ENCODE results near the gene NPR3.

Gene NPR3

DNA sequence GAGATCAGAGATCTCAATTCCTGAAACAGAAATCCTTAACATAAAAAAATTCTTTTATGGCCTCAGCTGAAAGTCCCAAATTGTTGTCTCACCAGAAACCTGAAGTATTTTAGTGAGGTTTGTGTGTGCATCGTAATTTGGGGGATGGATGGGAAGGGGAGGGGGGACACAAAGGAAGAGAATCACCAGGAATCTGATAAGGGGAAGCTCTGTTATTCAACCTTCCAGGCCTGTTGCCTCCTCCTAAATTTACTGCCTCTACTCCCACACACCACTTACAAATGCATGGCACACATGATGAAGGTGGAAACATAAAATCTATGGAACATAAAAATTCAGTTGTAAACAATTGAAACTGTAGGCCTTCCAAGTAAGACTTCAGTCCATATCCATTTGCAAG lies 97.7 kb downstream of the NPR3 start:
- no peak for DNase-seq (ENCODE audit: low read depth)

DNA sequence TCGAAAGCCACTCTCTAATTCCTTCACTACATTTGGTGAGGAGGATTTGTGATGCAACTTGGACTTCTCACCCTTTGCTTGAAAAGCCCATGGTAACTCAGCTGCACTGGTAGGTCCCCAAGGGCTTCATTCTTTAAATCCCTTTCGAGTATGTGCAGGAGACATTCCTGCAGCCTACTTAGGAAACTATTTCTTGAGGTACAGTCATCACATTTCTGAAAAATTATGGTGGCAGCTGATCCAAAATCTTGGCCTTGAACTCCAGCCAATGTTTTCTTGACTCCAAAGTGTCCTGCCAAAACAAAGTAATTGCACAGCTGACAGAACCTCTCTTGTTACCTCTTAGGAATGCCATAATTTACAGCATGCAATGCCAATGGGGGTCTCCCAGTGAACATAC lies 99.7 kb downstream of the NPR3 start:
- DNase-seq (ENCODE audit: low read depth): no peak

DNA sequence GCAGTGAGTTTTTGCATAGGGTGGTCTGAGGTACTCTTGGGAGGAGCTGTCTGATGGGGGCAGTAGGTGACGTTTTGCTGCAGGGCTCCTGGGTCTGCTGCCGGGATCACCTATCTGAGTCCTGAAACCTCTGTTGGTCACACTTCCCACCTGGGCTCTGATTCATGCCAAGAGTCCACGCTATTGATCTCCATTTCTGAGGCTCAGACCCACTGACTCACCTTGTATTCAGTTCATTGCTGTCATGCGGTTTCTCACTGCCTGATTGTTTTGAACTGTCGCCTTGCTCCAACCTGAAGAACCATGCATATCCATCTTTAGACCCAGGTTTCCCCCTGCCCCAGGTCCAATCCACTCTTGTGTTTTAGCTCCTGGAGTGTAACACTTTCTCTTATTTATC lies 101.3 kb downstream of the NPR3 start:
- DNase-seq (ENCODE audit: low read depth): no peak

DNA sequence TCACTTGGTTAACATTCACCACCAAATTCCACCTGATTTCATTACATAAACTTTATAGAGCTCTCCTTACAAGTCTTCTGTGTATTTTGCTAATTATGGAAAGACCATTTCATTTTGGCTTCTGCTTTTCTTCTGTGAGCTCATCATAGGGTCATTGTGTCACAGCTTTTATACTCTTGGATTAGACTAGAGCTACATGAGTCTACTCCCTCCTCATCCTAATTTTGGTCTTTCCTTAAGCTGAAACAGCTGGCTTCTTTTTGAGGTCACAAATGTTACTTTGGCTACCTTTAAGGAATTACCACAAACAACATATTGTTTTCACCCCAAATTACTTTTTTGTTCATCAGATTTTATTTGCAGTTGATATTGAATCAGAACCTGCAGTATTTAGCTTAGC lies 103.0 kb downstream of the NPR3 start:
- DNase-seq (ENCODE audit: low read depth): no peak

DNA sequence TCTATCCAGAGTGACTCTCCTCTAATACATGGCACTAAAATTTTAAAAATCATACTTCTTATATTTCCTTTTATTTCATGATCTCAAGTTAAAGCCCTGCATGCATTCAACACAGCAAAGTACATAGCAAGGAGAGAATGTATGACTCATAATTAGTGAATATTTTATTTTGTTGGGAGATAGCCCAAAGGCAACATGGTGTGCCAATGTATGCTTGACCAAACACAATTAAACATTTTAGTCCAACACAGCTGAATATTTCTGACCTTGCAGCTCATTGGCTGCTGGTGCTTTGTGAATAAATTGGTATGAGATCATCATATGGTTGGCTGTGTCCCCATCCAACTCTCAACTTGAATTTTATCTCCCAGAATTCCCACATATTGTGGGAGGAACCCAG lies 103.5 kb downstream of the NPR3 start:
- no peak for DNase-seq (ENCODE audit: low read depth)

DNA sequence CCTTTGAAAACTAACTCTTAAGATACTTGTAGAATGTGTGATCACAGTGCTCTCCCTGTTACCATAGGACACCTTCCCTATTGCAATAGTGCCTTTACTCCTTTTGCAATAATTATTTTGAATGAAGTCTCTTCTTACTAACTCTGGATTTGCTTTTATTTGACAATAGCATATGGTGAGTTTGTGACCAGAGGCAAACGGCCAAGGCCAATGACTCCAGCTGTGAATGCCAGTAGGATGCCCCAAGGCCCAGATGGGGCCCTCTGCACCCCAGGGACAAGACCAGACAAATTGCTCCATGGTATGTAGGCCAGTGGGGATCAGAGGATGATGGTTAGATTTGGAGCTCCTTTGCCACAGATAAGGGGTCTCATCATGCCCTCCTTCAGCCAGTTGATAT lies 116.9 kb downstream of the NPR3 start:
- DNase-seq (ENCODE audit: low read depth): no peak

DNA sequence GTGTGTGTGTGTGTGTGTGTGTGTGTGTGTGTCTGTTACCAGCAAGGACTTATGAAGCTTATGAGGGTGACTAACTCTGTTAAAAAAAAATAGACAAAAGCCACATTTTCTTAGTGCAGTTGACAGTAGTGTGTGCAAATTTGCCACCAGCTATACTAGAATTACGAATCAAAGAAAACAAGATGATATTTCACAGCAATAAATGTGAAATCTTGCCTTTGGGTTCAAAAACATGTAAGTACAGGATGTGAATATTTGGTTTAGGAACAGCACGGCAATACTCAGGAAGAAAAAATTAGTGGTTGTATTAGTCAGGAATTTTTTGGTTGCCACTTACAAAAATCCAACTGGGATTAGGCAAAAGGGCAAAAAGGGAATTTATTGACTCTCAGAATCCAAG lies 117.4 kb downstream of the NPR3 start:
- DNase-seq (ENCODE audit: low read depth): no peak

DNA sequence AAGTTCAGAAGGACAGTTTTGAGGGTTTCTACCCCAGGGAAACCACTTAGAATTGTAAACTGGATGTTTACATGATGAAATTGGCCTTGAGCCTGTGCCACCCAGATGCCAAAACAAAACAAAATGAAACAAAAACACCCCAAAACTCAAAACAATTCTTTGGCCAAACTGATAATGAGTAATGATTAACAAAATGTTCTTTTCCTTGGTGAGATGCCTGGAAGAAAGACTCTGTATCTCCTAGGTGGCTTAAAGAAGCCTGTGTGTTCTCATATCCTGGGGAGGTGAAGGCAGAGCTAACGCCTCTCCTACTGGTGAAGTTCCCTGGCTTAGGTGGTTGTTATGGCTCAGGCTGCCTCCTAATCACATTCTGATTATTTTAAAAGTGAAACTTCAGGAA lies 120.5 kb downstream of the NPR3 start:
- no peak for DNase-seq (ENCODE audit: low read depth)

DNA sequence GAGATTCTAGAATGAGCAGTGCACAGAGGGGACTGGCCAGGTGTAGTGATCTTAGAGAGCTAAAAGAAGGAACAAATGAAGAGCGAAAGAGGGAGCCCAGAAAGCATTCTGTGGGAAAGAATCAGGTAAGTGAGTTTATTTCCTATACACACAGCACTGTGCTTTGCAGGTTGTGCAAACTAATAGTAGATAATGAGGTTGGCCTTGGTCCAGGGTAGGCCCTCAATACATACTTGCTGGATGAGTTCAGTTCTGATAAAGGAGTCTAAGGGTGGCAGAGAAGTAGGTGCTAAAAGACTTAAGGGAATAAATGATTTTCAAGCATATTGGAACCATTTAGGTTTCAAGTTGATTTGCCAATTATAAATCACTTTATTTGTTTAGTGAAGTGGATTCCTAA lies 122.0 kb downstream of the NPR3 start:
- no peak for DNase-seq (ENCODE audit: low read depth)

DNA sequence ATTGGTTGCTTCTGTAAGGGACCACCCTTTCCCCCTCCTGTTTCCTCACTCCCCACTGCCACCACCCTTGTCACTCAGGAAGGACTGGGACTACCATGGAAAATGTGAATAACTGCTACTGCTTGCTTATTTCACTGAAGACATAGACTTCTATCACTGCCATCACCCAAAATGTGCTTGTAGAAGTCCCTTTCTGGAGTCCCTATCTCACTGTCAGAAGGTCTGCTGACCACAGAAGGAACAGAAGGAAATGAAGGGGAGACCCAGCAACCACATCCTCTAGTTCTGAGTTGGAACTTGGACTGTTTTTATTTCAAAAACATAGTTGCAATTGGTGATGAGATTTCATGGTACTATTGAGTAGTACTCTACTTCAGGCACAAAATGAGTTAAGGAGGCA lies 122.5 kb downstream of the NPR3 start:
- DNase-seq (ENCODE audit: low read depth): no peak

DNA sequence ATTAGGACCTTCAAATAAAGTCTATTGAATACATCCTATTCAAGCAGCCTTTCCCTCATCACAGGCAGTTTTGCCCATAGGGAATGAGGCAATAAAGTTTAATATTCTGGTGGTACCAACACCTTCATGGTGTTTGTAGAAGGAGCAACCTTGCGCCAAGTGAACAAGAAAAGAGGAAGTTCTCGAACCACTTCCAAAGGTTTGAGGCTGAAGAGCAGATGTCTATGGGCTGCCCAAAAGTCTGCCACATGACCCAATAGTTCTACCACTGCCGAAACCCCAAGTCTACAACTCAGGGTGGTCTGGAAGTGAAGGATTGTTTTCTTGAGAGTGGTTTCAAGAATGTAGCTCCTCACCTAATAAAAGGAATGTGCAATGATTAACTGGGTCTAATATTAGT lies 123.1 kb downstream of the NPR3 start:
- DNase-seq (ENCODE audit: low read depth): no peak

DNA sequence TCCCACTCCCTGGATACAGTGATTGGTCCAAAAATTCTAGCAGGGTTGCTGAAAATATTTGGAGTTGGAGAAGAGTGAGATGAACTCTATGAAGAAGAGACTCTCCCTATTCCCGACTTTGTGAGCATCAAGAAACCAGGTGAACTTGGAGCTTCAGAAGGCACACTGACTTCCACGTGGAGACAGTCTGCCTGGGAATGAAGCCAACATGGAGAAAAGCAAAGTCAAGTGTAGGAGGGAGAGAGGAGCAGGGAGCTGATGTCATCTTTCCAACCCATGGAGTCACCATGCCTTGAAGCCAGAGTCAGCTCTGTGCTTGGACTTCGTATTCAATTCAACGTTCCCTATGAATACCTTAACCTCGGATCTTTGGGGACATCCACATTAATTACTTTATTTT lies 125.1 kb downstream of the NPR3 start:
- DNase-seq (ENCODE audit: low read depth): no peak

DNA sequence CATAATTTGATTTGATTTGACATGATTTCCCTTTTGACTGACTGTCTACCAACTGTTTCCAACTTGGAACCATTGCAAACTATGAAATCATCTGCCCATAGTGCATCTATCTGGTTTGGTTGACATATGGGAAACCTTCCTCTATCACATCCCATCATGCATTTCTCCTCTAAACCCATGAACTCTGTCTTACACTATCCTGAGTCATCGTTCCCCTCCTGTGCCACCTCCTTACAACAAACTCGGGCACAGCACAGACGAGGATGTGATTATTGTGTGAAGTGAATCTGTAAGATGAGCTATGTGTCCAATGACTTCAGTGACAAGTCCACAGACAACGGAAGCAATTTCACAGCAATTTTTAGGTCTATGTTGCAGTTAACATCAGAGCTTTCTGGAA lies 126.1 kb downstream of the NPR3 start:
- no peak for DNase-seq (ENCODE audit: low read depth)

DNA sequence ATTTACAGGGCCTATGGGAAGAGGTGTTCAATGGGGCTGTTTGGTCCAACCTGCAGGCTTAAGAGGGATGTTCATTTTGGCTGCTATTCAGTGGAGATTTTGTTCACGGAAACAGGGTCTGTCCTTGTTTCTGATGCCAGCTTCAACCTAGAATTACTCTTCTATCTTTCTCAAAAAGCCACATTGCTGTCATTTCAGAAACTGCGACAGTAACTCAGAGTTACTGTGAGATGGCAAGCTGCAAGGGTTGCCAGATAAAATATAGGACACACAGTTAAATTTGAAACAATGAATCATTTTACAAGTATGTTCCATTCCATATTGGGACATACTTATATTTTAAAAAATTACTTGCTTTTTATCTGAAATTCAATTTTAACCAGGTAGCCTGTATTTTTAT lies 128.0 kb downstream of the NPR3 start:
- no peak for DNase-seq (ENCODE audit: low read depth)

DNA sequence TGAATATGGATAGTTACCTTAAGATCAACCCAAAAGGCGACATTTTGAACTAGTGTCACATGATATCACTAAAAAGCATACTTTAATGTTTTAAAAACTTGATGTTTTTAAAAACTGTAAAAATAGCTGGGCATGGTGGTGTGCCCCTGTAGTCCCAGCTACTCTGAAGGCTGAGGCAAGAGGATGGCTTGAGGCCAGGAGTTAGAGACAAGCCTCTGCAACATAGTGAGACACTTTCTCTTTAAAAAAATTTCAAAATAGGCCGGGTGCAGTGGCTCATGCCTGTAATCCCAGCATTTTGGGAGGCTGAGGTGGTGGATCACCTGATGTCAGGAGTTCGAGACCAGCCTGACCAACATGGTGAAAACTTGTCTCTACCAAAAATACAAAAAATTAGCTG lies 129.5 kb downstream of the NPR3 start:
- no peak for DNase-seq (ENCODE audit: low read depth)
